AG04449 (cell line): ENCODE data around the gene TWIST2.

Experiments used
- CTCF ChIA-PET: fragments of 350-600 bp; formaldehyde crosslinking; extraction: SDS; loops from one replicate; lab custom pipeline; 2021; ENCODE audit warnings: antibody characterized with exemption; lab: Yijun Ruan, JAX
- POLR2A ChIA-PET: fragments of 400-600, 350-600 bp; formaldehyde crosslinking; extraction: SDS; loops from one replicate; lab custom pipeline; 2020; ENCODE audit warnings: antibody characterized with exemption, inconsistent platforms; lab: Yijun Ruan, JAX
- DNase-seq: peaks from one replicate; pipeline ENCODE4 v3.0.0-alpha.2; 2010; ENCODE audit warnings: low read depth, low spot score
- H3K4me3 ChIP-seq: 2 replicates; pipeline ENCODE4 v1.5.1; 2011; ENCODE audit warnings: low read depth, mild to moderate bottlenecking, control low read depth, low read length
- CTCF ChIP-seq: IDR thresholded peaks from one replicate; pipeline ENCODE4 v1.5.1; 2011; ENCODE audit warnings: mild to moderate bottlenecking, moderate library complexity, low read length, control low read depth, inconsistent platforms; ENCODE audit not compliant: insufficient read depth; ENCODE audit errors: missing control alignments

TWIST2 gene

GRCh38 chr2:238872628-238873380 is 24.9 kb downstream of the TWIST2 start:
- H3K4me3 ChIP-seq, result no peak overlapping the region
- CTCF ChIA-PET, result interaction anchor here (1.5 to 4.0 kb wide), 5 partner anchors 9 to 98 kb away, joined by 4 to 25 read pairs (median 14); no protein-coding TSS in a partner anchor
- TF ChIP-seq CTCF, result no peak
- DNase-seq, result no peak
- POLR2A ChIA-PET, result no interaction called here

- TF ChIP-seq CTCF, result no peak
- DNase-seq, result no peak
Measured at GRCh38 chr2:238873381-238873801, 25.5 kb downstream of the TWIST2 start.

GRCh38 chr2:238873841-238874240 is 26.0 kb downstream of the TWIST2 start:
- H3K4me3 ChIP-seq, result no peak overlapping the region
- ChIA-PET CTCF (interaction anchor here (1.1 to 4.0 kb wide), 8 partner anchors 10 to 97 kb away, joined by 3 to 25 read pairs (median 9); no protein-coding TSS in a partner anchor), POLR2A (no interaction called here)
- no peak for DNase-seq
- no peak for TF ChIP-seq CTCF

More at GRCh38 chr2:238873381-238873801, 25.5 kb downstream of the TWIST2 start:
- POLR2A ChIA-PET, result no interaction called here
- CTCF ChIA-PET, result interaction anchor here (1.1 to 4.0 kb wide), 8 partner anchors 10 to 97 kb away, joined by 3 to 25 read pairs (median 9); no protein-coding TSS in a partner anchor
- H3K4me3 ChIP-seq, result no peak overlapping the region

- TF ChIP-seq CTCF, result peak; percentile 24
- POLR2A ChIA-PET, result interaction anchor here (1.3 kb wide), 2 partner anchors 24 to 27 kb away, joined by 3 to 4 read pairs; partner anchors contain the start of gene TWIST2
- DNase-seq, result no peak
- CTCF ChIA-PET, result interaction anchor here (1.1 to 4.0 kb wide), 10 partner anchors 10 to 96 kb away, joined by 3 to 25 read pairs (median 4); no protein-coding TSS in a partner anchor
- H3K4me3 ChIP-seq, result no peak overlapping the region
Measured at GRCh38 chr2:238874330-238875050, 26.6 kb downstream of the TWIST2 start.

GRCh38 chr2:238875101-238875470 is 27.2 kb downstream of the TWIST2 start:
- DNase-seq, result no peak
- no peak overlapping the region for H3K4me3 ChIP-seq
- ChIA-PET CTCF (interaction anchor here (1.1 to 4.0 kb wide), 8 partner anchors 9 to 362 kb away, joined by 3 to 25 read pairs (median 9); no protein-coding TSS in a partner anchor), POLR2A (interaction anchor here (1.3 kb wide), 2 partner anchors 25 to 27 kb away, joined by 3 to 4 read pairs; partner anchors contain the start of gene TWIST2)
- TF ChIP-seq CTCF, result no peak
